Measurements from ENCODE around the gene MSX2.

DNA sequence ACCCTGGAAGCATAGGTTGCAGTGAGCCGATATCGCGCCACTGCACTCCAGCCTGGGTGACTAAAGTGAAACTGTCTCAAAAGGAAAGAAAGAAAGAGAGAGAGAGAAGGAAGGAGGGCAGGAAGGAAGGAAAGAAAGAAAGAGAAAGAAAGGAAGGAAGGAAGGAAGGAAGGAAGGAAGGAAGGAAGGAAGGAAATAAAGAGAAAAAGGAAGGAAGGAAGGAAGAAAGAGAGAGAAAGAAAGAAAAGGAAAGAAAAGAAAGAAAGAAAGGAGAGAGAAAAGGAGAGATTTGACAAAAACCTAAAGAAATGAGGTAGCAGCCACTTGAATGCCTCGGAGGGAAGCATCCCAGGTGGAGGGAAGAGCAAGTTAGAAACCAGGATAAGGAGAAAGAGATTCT, 44.6 kb downstream of the MSX2 start:
- TF ChIP-seq, protein P1, sequence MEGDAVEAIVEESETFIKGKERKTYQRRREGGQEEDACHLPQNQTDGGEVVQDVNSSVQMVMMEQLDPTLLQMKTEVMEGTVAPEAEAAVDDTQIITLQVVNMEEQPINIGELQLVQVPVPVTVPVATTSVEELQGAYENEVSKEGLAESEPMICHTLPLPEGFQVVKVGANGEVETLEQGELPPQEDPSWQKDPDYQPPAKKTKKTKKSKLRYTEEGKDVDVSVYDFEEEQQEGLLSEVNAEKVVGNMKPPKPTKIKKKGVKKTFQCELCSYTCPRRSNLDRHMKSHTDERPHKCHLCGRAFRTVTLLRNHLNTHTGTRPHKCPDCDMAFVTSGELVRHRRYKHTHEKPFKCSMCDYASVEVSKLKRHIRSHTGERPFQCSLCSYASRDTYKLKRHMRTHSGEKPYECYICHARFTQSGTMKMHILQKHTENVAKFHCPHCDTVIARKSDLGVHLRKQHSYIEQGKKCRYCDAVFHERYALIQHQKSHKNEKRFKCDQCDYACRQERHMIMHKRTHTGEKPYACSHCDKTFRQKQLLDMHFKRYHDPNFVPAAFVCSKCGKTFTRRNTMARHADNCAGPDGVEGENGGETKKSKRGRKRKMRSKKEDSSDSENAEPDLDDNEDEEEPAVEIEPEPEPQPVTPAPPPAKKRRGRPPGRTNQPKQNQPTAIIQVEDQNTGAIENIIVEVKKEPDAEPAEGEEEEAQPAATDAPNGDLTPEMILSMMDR (IDR thresholded peaks at IDR 0.05) = no peak
- no peak for TF ChIP-seq POLR2AphosphoS5 (IDR thresholded peaks at IDR 0.05; ENCODE audit: low read depth, low read length)
